NCI-H345 (cell line): Measurements from ENCODE around the gene C8A.

Experiments used
- DNase-seq: peaks from one replicate; lab custom pipeline; 2025; lab: John Stamatoyannopoulos, UW

Gene C8A

DNA sequence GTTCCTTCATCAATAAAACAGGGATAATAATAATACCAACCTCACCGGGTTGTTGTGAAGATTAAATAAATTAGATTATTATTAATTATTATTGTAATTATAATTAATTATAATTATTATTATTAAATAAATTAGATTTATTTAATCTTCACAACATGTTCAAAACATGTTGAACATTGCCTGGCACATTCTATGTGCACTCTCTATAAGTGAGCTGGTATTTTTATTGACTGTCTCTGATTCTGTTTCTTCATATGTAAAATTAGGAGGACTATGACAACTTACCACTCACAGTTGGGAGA lies 112.1 kb downstream of the C8A start:
- DNase-seq, result no peak

DNA sequence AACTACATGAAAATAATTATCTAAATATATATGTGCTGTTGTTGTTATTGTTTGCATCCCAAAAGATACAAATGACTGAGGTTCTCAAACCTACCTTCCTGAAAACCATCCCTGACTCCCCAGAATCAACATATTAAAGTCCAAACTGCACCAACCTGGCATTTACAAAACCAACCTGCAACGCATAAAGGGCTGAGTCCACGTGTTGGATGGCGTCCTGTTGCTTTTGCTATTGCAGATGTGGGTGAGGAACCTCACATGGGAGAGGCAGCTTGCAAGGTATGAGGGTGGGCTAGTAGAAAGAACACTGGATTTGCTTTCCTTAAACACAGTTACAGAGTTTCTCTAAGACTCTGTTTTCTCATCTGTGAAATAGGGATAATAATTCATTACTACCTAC lies 112.8 kb downstream of the C8A start:
- DNase-seq, result no peak
